H9 (cell line): ENCODE results near the gene ILF3. TPM values are rescaled to one million over a fixed set of nuclear protein-coding genes. Genes with fewer than 3 reads are reported as not detected.

Experiments used
- DNase-seq: peaks from one replicate; pipeline ENCODE4 v3.0.0-alpha.2; 2017
- H2AFZ ChIP-seq: one replicate; pipeline ENCODE4 v1.6.1; 2013; ENCODE audit warnings: mild to moderate bottlenecking, low read length, control low read depth, moderate library complexity
- H2AK5ac ChIP-seq: 2 replicates; pipeline ENCODE4 v1.6.1; 2013; ENCODE audit warnings: low read length, control low read depth, mixed read lengths; ENCODE audit not compliant: insufficient read length
- H2BK120ac ChIP-seq: one replicate; pipeline ENCODE4 v1.6.1; 2013; ENCODE audit warnings: low read depth, mild to moderate bottlenecking, low read length, control low read depth, inconsistent platforms; ENCODE audit not compliant: poor library complexity, severe bottlenecking
- H2BK12ac ChIP-seq: 2 replicates; pipeline ENCODE4 v1.6.1; 2013; ENCODE audit warnings: low read length, control low read depth, mixed read lengths, low read depth; ENCODE audit not compliant: insufficient read length
- H2BK15ac ChIP-seq: 2 replicates; pipeline ENCODE4 v1.6.1; 2013; ENCODE audit warnings: low read depth, low read length, control low read depth
- H2BK20ac ChIP-seq: one replicate; pipeline ENCODE4 v1.6.1; 2013; ENCODE audit warnings: low read depth, mild to moderate bottlenecking, low read length, control low read depth, inconsistent platforms; ENCODE audit not compliant: poor library complexity, severe bottlenecking
- H2BK5ac ChIP-seq: 2 replicates; pipeline ENCODE4 v1.6.1; 2013; ENCODE audit warnings: low read length, control low read depth, mixed read lengths; ENCODE audit not compliant: insufficient read length
- H3K14ac ChIP-seq: 2 replicates; pipeline ENCODE4 v1.6.1; 2013; ENCODE audit warnings: low read length, control low read depth; ENCODE audit not compliant: insufficient read depth
- H3K18ac ChIP-seq: 2 replicates; pipeline ENCODE4 v1.6.1; 2013; ENCODE audit warnings: low read depth, mild to moderate bottlenecking, mixed read lengths, low read length, control low read depth; ENCODE audit not compliant: insufficient read length
- H3K23ac ChIP-seq: 2 replicates; pipeline ENCODE4 v1.6.1; 2013; ENCODE audit warnings: low read length, control low read depth, mixed read lengths, low read depth; ENCODE audit not compliant: insufficient read length
- H3K23me2 ChIP-seq: 2 replicates; pipeline ENCODE4 v1.6.1; 2013; ENCODE audit warnings: low read depth, mild to moderate bottlenecking, mixed read lengths, low read length, control low read depth; ENCODE audit not compliant: insufficient read length, poor library complexity, severe bottlenecking
- H3K27ac ChIP-seq: 2 replicates; pipeline ENCODE4 v1.5.1; 2013; ENCODE audit warnings: low read length, control low read depth, mixed read lengths, low read depth; ENCODE audit not compliant: insufficient read length
- H3K27me3 ChIP-seq: 2 replicates; pipeline ENCODE4 v1.6.1; 2013; ENCODE audit warnings: low read length, control low read depth, inconsistent platforms; ENCODE audit not compliant: insufficient read depth
- H3K4ac ChIP-seq: 2 replicates; pipeline ENCODE4 v1.6.1; 2013; ENCODE audit warnings: low read depth, mild to moderate bottlenecking, control low read depth, inconsistent platforms, low read length, moderate library complexity
- H3K4me1 ChIP-seq: 2 replicates; pipeline ENCODE4 v1.6.1; 2013; ENCODE audit warnings: low read length, control low read depth, inconsistent platforms; ENCODE audit not compliant: insufficient read depth
- H3K4me2 ChIP-seq: 2 replicates; pipeline ENCODE4 v1.6.1; 2013; ENCODE audit warnings: low read length, control low read depth, mixed read lengths; ENCODE audit not compliant: insufficient read length, insufficient read depth
- H3K56ac ChIP-seq: 2 replicates; pipeline ENCODE4 v1.6.1; 2013; ENCODE audit warnings: low read depth, mild to moderate bottlenecking, mixed read lengths, low read length, control low read depth; ENCODE audit not compliant: insufficient read length
- H3K79me1 ChIP-seq: 2 replicates; pipeline ENCODE4 v1.6.1; 2013; ENCODE audit warnings: low read depth, mild to moderate bottlenecking, moderate library complexity, low read length, control low read depth, inconsistent platforms; ENCODE audit not compliant: insufficient read depth, poor library complexity, severe bottlenecking
- H3K79me2 ChIP-seq: 2 replicates; pipeline ENCODE4 v1.6.1; 2013; ENCODE audit warnings: low read length, control low read depth, inconsistent platforms; ENCODE audit not compliant: insufficient read depth
- H3K9ac ChIP-seq: 2 replicates; pipeline ENCODE4 v1.6.1; 2013; ENCODE audit warnings: low read length, control low read depth, mixed read lengths; ENCODE audit not compliant: insufficient read length; ENCODE audit errors: extremely low read depth
- H3K9me3 ChIP-seq: one replicate; pipeline ENCODE4 v1.6.1; 2013; ENCODE audit warnings: low read depth, low read length, inconsistent platforms; ENCODE audit not compliant: control insufficient read depth
- H3T11ph ChIP-seq: one replicate; pipeline ENCODE4 v1.6.1; 2013; ENCODE audit warnings: mild to moderate bottlenecking, low read length, control low read depth, inconsistent platforms
- H4K20me1 ChIP-seq: one replicate; pipeline ENCODE4 v1.6.1; 2013; ENCODE audit not compliant: control insufficient read depth, insufficient read length, insufficient read depth
- H4K5ac ChIP-seq: 2 replicates; pipeline ENCODE4 v1.6.1; 2013; ENCODE audit warnings: low read depth, mild to moderate bottlenecking, mixed read lengths, low read length, control low read depth; ENCODE audit not compliant: insufficient read length
- H4K8ac ChIP-seq: replicated peaks from 2 replicates; pipeline ENCODE4 v1.6.1; 2013; ENCODE audit warnings: low read length, control low read depth, mixed read lengths, low read depth; ENCODE audit not compliant: insufficient read length
- H4K91ac ChIP-seq: 2 replicates; pipeline ENCODE4 v1.6.1; 2013; ENCODE audit warnings: low read depth, mild to moderate bottlenecking, moderate library complexity, mixed read lengths, low read length, control low read depth; ENCODE audit not compliant: insufficient read length
- H3K27ac Mint-ChIP-seq, 3 experiments: 2 replicates in 2 of 3; 3 replicates in 1 of 3; pipeline ENCODE4 v1.8.0; 2020 to 2021; ENCODE audit warnings: mixed read lengths in 3 of 3, mild to moderate bottlenecking in 1 of 3, moderate library complexity in 1 of 3
- H3K27me3 Mint-ChIP-seq: 2 replicates; pipeline ENCODE4 v1.8.0; 2021; ENCODE audit warnings: low read depth, mild to moderate bottlenecking, moderate library complexity, mixed read lengths
- H3K36me3 Mint-ChIP-seq, 3 experiments: 2 replicates in 2 of 3; 3 replicates in 1 of 3; pipeline ENCODE4 v1.8.0; 2020 to 2021; ENCODE audit warnings: low read depth in 3 of 3, mixed read lengths in 3 of 3; ENCODE audit not compliant: insufficient read depth in 1 of 3
- H3K4me1 Mint-ChIP-seq, 2 experiments: 2 replicates each; pipeline ENCODE4 v1.8.0; 2020; ENCODE audit warnings: mixed read lengths in 2 of 2
- H3K4me3 Mint-ChIP-seq, 2 experiments: 2 replicates in 1 of 2; 3 replicates in 1 of 2; pipeline ENCODE4 v1.8.0; 2020 to 2021; ENCODE audit warnings: mild to moderate bottlenecking in 2 of 2, mixed read lengths in 2 of 2, moderate library complexity in 1 of 2
- H3K9me3 Mint-ChIP-seq, 2 experiments: 2 replicates in 1 of 2; 3 replicates in 1 of 2; pipeline ENCODE4 v1.8.0; 2020; ENCODE audit warnings: mild to moderate bottlenecking in 2 of 2, mixed read lengths in 2 of 2, moderate library complexity in 1 of 2
- WGBS: extraction: QIAGEN DNeasy Blood & Tissue Kit; methylation state at CpG from one replicate; pipeline ENCODE4 v1.1.7; 2013; ENCODE audit warnings: missing lambda C conversion rate, low lambda C conversion rate, mixed read lengths; ENCODE audit not compliant: insufficient read length; ENCODE audit errors: extremely low coverage; 5-methylcytosine and 5-hydroxymethylcytosine counted together
- total RNA-seq: library from RNA; stranded (reverse); gene quantifications from 2 replicates; pipeline ENCODE4 v1.2.1, GENCODE V29; 2021
- TF ChIP-seq, protein P1 (sequence below): fragments of 200-600 bp; sonication (generic); conservative IDR thresholded peaks from 3 replicates; pipeline ENCODE4 v1.8.0; 2021; ENCODE audit warnings: antibody characterized with exemption, mild to moderate bottlenecking

Gene ILF3
- total RNA-seq, 1 experiment from 2014 or later, result 841 TPM

DNA sequence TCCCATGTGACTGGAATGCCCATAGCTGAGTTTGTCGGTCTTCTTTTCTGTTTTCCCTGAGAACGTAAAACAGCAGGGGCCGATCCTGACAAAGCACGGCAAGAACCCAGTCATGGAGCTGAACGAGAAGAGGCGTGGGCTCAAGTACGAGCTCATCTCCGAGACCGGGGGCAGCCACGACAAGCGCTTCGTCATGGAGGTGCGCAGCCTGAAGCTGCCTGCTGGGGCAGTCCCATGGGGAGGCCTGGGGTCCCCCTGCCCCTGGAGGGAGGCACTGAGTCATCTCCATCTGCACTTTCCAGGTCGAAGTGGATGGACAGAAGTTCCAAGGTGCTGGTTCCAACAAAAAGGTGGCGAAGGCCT, 28.9 kb downstream of the ILF3 start:
- no peak overlapping the region for H2BK5ac ChIP-seq
- H3K56ac ChIP-seq, result no peak overlapping the region
- no peak overlapping the region for H2BK12ac ChIP-seq
- H2BK120ac ChIP-seq, result no peak overlapping the region
- H4K91ac ChIP-seq, result no peak overlapping the region
- no peak overlapping the region for H3K9ac ChIP-seq
- H2BK15ac ChIP-seq, result no peak overlapping the region
- H3K9me3 Mint-ChIP-seq, result no peaks in the 10 kb centered on the region
- TF ChIP-seq, protein P1, sequence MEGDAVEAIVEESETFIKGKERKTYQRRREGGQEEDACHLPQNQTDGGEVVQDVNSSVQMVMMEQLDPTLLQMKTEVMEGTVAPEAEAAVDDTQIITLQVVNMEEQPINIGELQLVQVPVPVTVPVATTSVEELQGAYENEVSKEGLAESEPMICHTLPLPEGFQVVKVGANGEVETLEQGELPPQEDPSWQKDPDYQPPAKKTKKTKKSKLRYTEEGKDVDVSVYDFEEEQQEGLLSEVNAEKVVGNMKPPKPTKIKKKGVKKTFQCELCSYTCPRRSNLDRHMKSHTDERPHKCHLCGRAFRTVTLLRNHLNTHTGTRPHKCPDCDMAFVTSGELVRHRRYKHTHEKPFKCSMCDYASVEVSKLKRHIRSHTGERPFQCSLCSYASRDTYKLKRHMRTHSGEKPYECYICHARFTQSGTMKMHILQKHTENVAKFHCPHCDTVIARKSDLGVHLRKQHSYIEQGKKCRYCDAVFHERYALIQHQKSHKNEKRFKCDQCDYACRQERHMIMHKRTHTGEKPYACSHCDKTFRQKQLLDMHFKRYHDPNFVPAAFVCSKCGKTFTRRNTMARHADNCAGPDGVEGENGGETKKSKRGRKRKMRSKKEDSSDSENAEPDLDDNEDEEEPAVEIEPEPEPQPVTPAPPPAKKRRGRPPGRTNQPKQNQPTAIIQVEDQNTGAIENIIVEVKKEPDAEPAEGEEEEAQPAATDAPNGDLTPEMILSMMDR, result no peak
- H3K9me3 ChIP-seq, result no peaks in the 10 kb centered on the region
- H4K5ac ChIP-seq, result no peak overlapping the region
- H2AFZ ChIP-seq, result no peak overlapping the region
- no peak overlapping the region for H3K4me2 ChIP-seq
- H3T11ph ChIP-seq, result no peak overlapping the region
- no peak overlapping the region for H3K23ac ChIP-seq
- H4K20me1 ChIP-seq, result peaks cover 3% of the 10 kb centered on the region
- peak overlapping the region in 1 of 3 experiments; percentile 80; a peak in 2 of 7 replicates for H3K27ac Mint-ChIP-seq
- H3K4ac ChIP-seq, result no peak overlapping the region
- no peak overlapping the region for H3K27ac ChIP-seq
- H2BK20ac ChIP-seq, result no peak overlapping the region
- H3K18ac ChIP-seq, result no peak overlapping the region
- peaks cover 3% of the 10 kb centered on the region for H3K27me3 Mint-ChIP-seq
- H4K8ac ChIP-seq, result no peak overlapping the region
- no peak overlapping the region for H2AK5ac ChIP-seq
- H3K4me1 Mint-ChIP-seq, result no peaks in the 10 kb centered on the region
- no peaks in the 10 kb centered on the region for H3K27me3 ChIP-seq
- H3K23me2 ChIP-seq, result no peaks in the 10 kb centered on the region
- no peak overlapping the region for H3K4me3 Mint-ChIP-seq
- no peak overlapping the region for H3K14ac ChIP-seq
- no peak for DNase-seq
- peaks cover 64 to 98% (median 97%) of the 10 kb centered on the region in 3 experiments for H3K36me3 Mint-ChIP-seq
- H3K4me1 ChIP-seq, result no peaks in the 10 kb centered on the region
- peaks cover 3% of the 10 kb centered on the region; the same call in 1 of the 2 replicates for H3K79me2 ChIP-seq
- no CpG with 5 or more reads among the region's 15 CpGs for WGBS
- peaks cover 8% of the 10 kb centered on the region for H3K79me1 ChIP-seq
